RWPE1 (cell line): ENCODE results near the gene CRELD1.
"Not testable (repeated sequence)": the region's sequence is repeated elsewhere in the genome, so short reads cannot be mapped to it uniquely, and the experiment has no call there.

Experiments
- CTCF ChIA-PET: fragments of 350-600 bp; sonication (Branson Sonifier 250); formaldehyde crosslinking; extraction: SDS; loops from one replicate; lab custom pipeline; 2021; lab: Yijun Ruan, JAX
- POLR2A ChIA-PET: fragments of 400-600 bp; formaldehyde crosslinking; extraction: SDS; loops from one replicate; lab custom pipeline; 2020; ENCODE audit warnings: antibody characterized with exemption; ENCODE audit not compliant: low non-redundant PET; lab: Yijun Ruan, JAX
- DNase-seq: peaks from one replicate; pipeline ENCODE4 v3.0.0; 2012; ENCODE audit warnings: low spot score
- H3K27ac ChIP-seq: fragments of 450-650 bp; 2 replicates; pipeline ENCODE4 v1.5.1; 2017
- TF ChIP-seq, protein P1 (sequence below): fragments of 450-650 bp; conservative IDR thresholded peaks from 2 replicates; pipeline ENCODE4 v1.5.1; 2017; ENCODE audit warnings: low read depth, mild to moderate bottlenecking

The CRELD1 gene

DNA sequence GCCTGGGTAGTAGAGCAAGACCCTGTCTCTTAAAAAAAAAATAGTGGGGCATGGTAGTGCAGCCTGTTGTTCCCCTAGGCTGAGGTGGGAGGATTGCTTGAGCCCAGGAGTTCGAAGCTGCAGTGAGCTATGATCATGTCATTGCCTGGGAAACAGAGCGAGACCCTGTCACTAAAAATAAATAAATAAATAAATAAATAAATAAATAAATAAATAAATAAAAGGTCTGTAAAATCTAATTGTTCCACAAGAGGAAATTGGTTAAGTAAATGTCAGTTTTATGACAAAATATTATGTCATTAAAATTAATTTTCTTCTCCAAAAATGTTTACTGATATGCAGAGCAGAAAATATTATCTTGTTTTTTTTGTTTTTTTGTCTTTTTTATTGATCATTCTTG is 5.3 kb downstream of the CRELD1 start:
- POLR2A ChIA-PET = no interaction called here
- no peak overlapping the region for H3K27ac ChIP-seq
- TF ChIP-seq, protein P1, sequence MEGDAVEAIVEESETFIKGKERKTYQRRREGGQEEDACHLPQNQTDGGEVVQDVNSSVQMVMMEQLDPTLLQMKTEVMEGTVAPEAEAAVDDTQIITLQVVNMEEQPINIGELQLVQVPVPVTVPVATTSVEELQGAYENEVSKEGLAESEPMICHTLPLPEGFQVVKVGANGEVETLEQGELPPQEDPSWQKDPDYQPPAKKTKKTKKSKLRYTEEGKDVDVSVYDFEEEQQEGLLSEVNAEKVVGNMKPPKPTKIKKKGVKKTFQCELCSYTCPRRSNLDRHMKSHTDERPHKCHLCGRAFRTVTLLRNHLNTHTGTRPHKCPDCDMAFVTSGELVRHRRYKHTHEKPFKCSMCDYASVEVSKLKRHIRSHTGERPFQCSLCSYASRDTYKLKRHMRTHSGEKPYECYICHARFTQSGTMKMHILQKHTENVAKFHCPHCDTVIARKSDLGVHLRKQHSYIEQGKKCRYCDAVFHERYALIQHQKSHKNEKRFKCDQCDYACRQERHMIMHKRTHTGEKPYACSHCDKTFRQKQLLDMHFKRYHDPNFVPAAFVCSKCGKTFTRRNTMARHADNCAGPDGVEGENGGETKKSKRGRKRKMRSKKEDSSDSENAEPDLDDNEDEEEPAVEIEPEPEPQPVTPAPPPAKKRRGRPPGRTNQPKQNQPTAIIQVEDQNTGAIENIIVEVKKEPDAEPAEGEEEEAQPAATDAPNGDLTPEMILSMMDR = no peak
- CTCF ChIA-PET = no interaction called here
- DNase-seq = no peak

DNA sequence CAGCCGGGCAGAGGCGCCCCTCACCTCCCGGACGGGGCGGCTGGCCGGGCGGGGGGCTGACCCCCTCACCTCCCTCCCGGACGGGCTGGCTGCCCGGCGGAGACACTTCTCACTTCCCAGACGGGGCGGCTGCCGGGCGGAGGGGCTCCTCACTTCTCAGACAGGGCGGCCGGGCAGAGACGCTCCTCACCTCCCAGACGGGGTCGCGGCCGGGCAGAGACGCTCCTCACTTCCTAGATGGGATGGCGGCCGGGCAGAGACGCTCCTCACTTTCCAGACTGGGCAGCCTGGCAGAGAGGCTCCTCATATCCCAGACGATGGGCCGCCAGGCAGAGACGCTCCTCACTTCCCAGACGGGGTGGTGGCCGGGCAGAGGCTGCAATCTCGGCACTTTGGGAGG is 6.3 kb downstream of the CRELD1 start:
- CTCF ChIA-PET, H3K27ac ChIP-seq, DNase-seq, POLR2A ChIA-PET: not testable (repeated sequence)

DNA sequence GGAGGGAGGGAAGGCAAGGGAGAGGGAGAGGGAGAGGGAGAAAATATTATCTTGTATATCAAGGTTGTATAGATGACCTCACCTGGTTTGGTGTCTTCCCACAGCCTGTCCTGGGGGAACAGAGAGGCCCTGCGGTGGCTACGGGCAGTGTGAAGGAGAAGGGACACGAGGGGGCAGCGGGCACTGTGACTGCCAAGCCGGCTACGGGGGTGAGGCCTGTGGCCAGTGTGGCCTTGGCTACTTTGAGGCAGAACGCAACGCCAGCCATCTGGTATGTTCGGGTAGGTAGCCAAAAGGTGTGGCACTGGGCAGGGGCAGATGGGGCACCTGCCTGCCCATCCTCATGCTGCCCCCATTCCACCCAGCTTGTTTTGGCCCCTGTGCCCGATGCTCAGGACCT is 7.1 kb downstream of the CRELD1 start:
- TF ChIP-seq, protein P1 = no peak
- CTCF ChIA-PET = no interaction called here
- 0 out of 2 replicates have a peak overlapping the region, but pooled peaks have one; percentile 6 for H3K27ac ChIP-seq
- DNase-seq = no peak
- POLR2A ChIA-PET = no interaction called here

DNA sequence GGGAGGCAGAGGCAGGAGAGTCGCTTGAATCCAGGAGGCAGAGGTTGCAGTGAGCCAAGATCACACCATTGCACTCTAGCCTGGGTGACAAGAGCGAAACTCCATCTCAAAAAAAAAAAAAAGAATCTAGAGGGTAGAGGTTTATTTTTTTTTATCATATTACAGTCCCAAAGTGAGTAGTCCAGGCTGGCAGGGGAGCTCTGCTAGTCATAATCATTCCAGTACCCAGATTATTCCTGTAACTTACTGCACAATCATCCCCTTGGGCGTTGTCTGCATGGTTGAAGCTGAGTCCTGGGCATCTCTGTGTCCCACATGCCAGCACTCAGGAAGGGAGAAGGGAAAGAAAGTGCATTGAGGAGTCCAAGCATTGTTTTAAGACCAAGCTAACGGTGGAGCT is 8.5 kb downstream of the CRELD1 start:
- TF ChIP-seq, protein P1 = no peak
- ChIA-PET CTCF (interaction anchor here (0.7 kb wide), 1 partner anchor 13 kb away, joined by 6 read pairs; no protein-coding TSS in a partner anchor), POLR2A (interaction anchor here (0.7 kb wide), 1 partner anchor 306 kb away, joined by 3 read pairs; no protein-coding TSS in a partner anchor)
- DNase-seq = no peak
- H3K27ac ChIP-seq = peak overlapping the region; percentile 49; the same call in 1 of the 2 replicates

DNA sequence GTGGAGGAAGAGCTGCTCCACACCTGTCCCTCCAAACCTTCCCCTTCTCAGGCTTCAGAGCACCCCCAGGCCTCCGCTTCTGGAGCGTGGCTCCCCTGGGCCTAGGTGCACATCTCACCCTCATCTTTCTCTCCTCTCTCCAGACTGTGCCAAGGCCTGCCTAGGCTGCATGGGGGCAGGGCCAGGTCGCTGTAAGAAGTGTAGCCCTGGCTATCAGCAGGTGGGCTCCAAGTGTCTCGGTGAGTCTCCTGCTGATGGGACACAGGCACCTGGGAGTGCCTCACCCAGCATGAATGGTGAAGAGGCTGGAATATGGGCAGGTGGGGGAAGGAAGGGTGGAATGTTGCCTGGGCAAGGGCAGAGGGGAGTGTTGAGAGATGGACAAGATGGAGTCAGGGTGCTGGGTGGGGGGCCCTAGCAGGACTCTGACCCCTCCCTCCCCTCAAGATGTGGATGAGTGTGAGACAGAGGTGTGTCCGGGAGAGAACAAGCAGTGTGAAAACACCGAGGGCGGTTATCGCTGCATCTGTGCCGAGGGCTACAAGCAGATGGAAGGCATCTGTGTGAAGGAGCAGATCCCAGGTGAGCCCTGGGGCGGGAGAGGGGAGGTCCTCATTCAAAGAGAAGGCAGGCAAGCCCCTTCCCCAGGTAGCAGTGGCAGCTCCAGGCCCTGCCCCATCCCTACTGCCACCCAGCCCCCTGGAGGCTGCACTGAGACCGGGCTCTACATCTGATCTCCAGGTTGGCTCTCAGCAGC is 9.5 kb downstream of the CRELD1 start:
- TF ChIP-seq, protein P1 = no peak
- POLR2A ChIA-PET = no interaction called here
- H3K27ac ChIP-seq = peak overlapping the region; percentile 49; the same call in 1 of the 2 replicates
- CTCF ChIA-PET = no interaction called here
- no peak for DNase-seq

DNA sequence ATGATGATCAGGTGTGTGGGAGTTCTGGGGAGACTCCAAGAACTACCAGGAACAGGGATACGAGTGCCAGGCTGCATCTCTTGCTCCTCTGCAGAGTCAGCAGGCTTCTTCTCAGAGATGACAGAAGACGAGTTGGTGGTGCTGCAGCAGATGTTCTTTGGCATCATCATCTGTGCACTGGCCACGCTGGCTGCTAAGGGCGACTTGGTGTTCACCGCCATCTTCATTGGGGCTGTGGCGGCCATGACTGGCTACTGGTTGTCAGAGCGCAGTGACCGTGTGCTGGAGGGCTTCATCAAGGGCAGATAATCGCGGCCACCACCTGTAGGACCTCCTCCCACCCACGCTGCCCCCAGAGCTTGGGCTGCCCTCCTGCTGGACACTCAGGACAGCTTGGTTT is 10.6 kb downstream of the CRELD1 start:
- CTCF ChIA-PET = no interaction called here
- H3K27ac ChIP-seq = peak overlapping the region; percentile 49
- POLR2A ChIA-PET = no interaction called here

More for the DNA sequence above, 10.6 kb downstream of the CRELD1 start:
- TF ChIP-seq, protein P1 = no peak
- DNase-seq = no peak
